Large intestine (tissue), 3 donors: ENCODE results near the gene UMAD1. TPM values are rescaled to one million over a fixed set of nuclear protein-coding genes. Genes with fewer than 3 reads are reported as not detected.

Source experiments
- DNase-seq, 2 donors: peaks; one replicate each; pipeline versions ENCODE4 v3.0.0 to v3.0.0-alpha.2; 2013
- H3K27ac ChIP-seq: one replicate; pipeline ENCODE4 v1.5.1; 2013; ENCODE audit warnings: low read length
- H3K27me3 ChIP-seq: 2 replicates; pipeline ENCODE4 v1.6.1; 2013; ENCODE audit warnings: low read length; ENCODE audit not compliant: control insufficient read depth, insufficient read depth
- H3K36me3 ChIP-seq: 2 replicates; pipeline ENCODE4 v1.6.1; 2013; ENCODE audit warnings: low read length; ENCODE audit not compliant: control insufficient read depth, insufficient read depth
- H3K4me1 ChIP-seq: one replicate; pipeline ENCODE4 v1.6.1; 2013; ENCODE audit warnings: low read length; ENCODE audit not compliant: control insufficient read depth, insufficient read depth
- H3K4me3 ChIP-seq: one replicate; pipeline ENCODE4 v1.5.1; 2013; ENCODE audit warnings: low read length
- H3K9me3 ChIP-seq: one replicate; pipeline ENCODE4 v1.6.1; 2013; ENCODE audit warnings: mild to moderate bottlenecking, low read depth, low read length, moderate library complexity; ENCODE audit not compliant: control insufficient read depth
- WGBS: methylation state at CpG from one replicate; pipeline ENCODE4 v1.1.5; 2013; ENCODE audit warnings: low lambda C conversion rate; ENCODE audit not compliant: insufficient coverage; 5-methylcytosine and 5-hydroxymethylcytosine counted together
- polyA plus RNA-seq: library from polyadenylated mRNA; unstranded; fragments of 120-200 nt; gene quantifications from one replicate; pipeline ENCODE4 v1.2.1, GENCODE V29; 2013

The UMAD1 gene
- polyA plus RNA-seq, 1 donor = 17.5 TPM

- DNase-seq = no peak
- Histone ChIP-seq H3K36me3 (no peaks in the 10 kb centered on the region), H3K27me3 (no peaks in the 10 kb centered on the region), H3K27ac (no peak overlapping the region), H3K4me1 (no peaks in the 10 kb centered on the region), H3K9me3 (no peaks in the 10 kb centered on the region), H3K4me3 (no peak overlapping the region)
- WGBS = no CpG with 5 or more reads among the region's 1 CpG
These were observed 228.0 kb downstream of the UMAD1 start for GRCh38 chr7:7868572-7868899.

GRCh38 chr7:7869036-7869435 is 228.5 kb downstream of the UMAD1 start:
- no peaks in the 10 kb centered on the region for H3K4me1 ChIP-seq
- 43% methylated on average over 1 of the region's 1 CpG for WGBS
- H3K27me3 ChIP-seq = no peaks in the 10 kb centered on the region
- no peak for DNase-seq
- no peak overlapping the region for H3K4me3 ChIP-seq
- H3K27ac ChIP-seq = no peak overlapping the region
- no peaks in the 10 kb centered on the region for H3K36me3 ChIP-seq
- no peaks in the 10 kb centered on the region for H3K9me3 ChIP-seq

GRCh38 chr7:7869651-7870050 is 229.1 kb downstream of the UMAD1 start:
- no peak overlapping the region for H3K4me3 ChIP-seq
- H3K36me3 ChIP-seq = no peaks in the 10 kb centered on the region
- H3K27ac ChIP-seq = no peak overlapping the region
- DNase-seq = no peak
- H3K27me3 ChIP-seq = no peaks in the 10 kb centered on the region
- no peaks in the 10 kb centered on the region for H3K4me1 ChIP-seq
- no CpG with 5 or more reads among the region's 3 CpGs for WGBS
- H3K9me3 ChIP-seq = peaks cover 4% of the 10 kb centered on the region

GRCh38 chr7:7870555-7870954 is 230.0 kb downstream of the UMAD1 start:
- Histone ChIP-seq H3K4me1 (no peaks in the 10 kb centered on the region), H3K27me3 (no peaks in the 10 kb centered on the region), H3K36me3 (no peaks in the 10 kb centered on the region), H3K27ac (no peak overlapping the region), H3K4me3 (no peak overlapping the region), H3K9me3 (peaks cover 6% of the 10 kb centered on the region)
- no peak for DNase-seq
- WGBS = no CpG with 5 or more reads among the region's 1 CpG

- Histone ChIP-seq H3K4me3 (no peak overlapping the region), H3K9me3 (peaks cover 6% of the 10 kb centered on the region), H3K4me1 (no peaks in the 10 kb centered on the region), H3K27me3 (no peaks in the 10 kb centered on the region), H3K36me3 (no peaks in the 10 kb centered on the region), H3K27ac (no peak overlapping the region)
- no CpG with 5 or more reads among the region's 1 CpG for WGBS
- no peak for DNase-seq
These were observed 235.9 kb downstream of the UMAD1 start for GRCh38 chr7:7876419-7876818.

DNA sequence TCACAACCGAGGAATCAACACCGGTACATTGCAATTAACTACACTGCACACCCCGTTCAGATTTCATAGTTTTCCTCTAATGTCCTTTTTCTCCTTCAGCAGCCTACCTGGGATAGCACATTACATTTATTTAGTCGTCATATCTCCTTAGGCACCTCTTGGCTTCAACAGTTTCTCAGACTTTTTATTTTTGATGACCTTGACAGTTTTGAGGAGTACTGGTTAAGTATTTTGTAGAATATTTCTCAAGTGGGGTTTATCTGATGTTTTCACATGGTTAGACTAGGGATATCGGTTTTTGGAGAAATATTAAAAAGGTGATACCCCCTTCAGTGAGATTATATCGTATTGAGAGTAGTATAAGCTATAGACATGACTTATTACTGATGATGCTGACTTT is 241.0 kb downstream of the UMAD1 start:
- no peak for DNase-seq
- 83% methylated on average over 1 of the region's 6 CpGs for WGBS
- no peak overlapping the region for H3K4me3 ChIP-seq

DNA sequence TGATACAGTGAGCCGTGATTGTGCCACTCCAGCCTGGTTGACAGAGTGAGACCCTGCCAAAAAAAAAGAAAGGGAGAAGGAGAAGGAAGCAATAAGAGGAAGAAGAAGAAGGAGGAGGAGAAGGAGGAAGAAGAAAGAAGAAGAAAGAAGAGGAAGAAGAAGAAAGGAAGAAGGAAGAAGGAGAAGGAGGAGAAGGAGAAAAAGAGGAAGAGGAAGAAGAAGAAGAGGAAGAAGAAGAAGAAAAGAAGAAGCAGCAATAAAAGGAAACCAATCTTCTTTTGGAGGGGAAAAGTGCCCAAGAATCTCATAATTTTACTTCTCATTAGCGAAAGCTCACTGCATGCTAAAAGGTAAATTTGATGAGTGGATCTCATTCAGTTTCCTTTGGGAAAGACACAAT is 242.3 kb downstream of the UMAD1 start:
- H3K27ac ChIP-seq = no peak overlapping the region
- no peak overlapping the region for H3K4me3 ChIP-seq
- no peak for DNase-seq
- WGBS = 94% methylated on average over 2 of the region's 2 CpGs
- no peaks in the 10 kb centered on the region for H3K4me1 ChIP-seq
- no peaks in the 10 kb centered on the region for H3K36me3 ChIP-seq
- no peaks in the 10 kb centered on the region for H3K9me3 ChIP-seq
- no peaks in the 10 kb centered on the region for H3K27me3 ChIP-seq

More for the DNA sequence above, 241.0 kb downstream of the UMAD1 start:
- no peaks in the 10 kb centered on the region for H3K4me1 ChIP-seq
- no peaks in the 10 kb centered on the region for H3K27me3 ChIP-seq
- H3K27ac ChIP-seq = no peak overlapping the region
- no peaks in the 10 kb centered on the region for H3K9me3 ChIP-seq
- no peaks in the 10 kb centered on the region for H3K36me3 ChIP-seq

GRCh38 chr7:7883394-7883793 is 242.8 kb downstream of the UMAD1 start:
- Histone ChIP-seq H3K9me3 (no peaks in the 10 kb centered on the region), H3K4me1 (no peaks in the 10 kb centered on the region), H3K36me3 (no peaks in the 10 kb centered on the region), H3K27ac (no peak overlapping the region), H3K27me3 (no peaks in the 10 kb centered on the region), H3K4me3 (no peak overlapping the region)
- no peak for DNase-seq
- no CpG with 5 or more reads among the region's 2 CpGs for WGBS

DNA sequence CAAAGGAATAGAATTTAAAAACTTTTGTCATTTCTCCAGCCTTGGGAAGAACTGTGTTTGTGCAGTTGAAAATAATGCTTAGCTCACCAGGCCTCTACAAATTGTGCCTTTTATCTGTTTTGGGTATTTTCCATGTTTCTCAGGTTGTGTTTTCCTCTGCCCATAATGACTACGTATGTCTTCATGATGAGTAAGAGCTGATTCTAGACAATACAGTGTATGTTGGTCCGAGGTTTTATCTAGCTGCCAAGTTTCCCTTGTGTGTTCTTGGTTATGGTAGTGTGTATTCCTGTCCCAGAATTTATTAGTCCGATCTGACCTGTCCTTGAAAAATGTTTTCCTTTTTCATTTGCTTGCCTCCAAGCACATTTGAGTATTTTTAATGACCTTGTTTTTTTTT is 244.3 kb downstream of the UMAD1 start:
- Histone ChIP-seq H3K4me3 (no peak overlapping the region), H3K36me3 (no peaks in the 10 kb centered on the region), H3K27me3 (no peaks in the 10 kb centered on the region), H3K27ac (no peak overlapping the region), H3K9me3 (no peaks in the 10 kb centered on the region), H3K4me1 (no peaks in the 10 kb centered on the region)
- no peak for DNase-seq
- no CpG with 5 or more reads among the region's 3 CpGs for WGBS

GRCh38 chr7:7889791-7890568 is 249.4 kb downstream of the UMAD1 start:
- H3K4me1 ChIP-seq = no peaks in the 10 kb centered on the region
- H3K4me3 ChIP-seq = no peak overlapping the region
- no peak for DNase-seq
- H3K9me3 ChIP-seq = no peaks in the 10 kb centered on the region
- no peaks in the 10 kb centered on the region for H3K27me3 ChIP-seq
- WGBS = no CpG with 5 or more reads among the region's 5 CpGs
- H3K27ac ChIP-seq = no peak overlapping the region
- H3K36me3 ChIP-seq = no peaks in the 10 kb centered on the region

DNA sequence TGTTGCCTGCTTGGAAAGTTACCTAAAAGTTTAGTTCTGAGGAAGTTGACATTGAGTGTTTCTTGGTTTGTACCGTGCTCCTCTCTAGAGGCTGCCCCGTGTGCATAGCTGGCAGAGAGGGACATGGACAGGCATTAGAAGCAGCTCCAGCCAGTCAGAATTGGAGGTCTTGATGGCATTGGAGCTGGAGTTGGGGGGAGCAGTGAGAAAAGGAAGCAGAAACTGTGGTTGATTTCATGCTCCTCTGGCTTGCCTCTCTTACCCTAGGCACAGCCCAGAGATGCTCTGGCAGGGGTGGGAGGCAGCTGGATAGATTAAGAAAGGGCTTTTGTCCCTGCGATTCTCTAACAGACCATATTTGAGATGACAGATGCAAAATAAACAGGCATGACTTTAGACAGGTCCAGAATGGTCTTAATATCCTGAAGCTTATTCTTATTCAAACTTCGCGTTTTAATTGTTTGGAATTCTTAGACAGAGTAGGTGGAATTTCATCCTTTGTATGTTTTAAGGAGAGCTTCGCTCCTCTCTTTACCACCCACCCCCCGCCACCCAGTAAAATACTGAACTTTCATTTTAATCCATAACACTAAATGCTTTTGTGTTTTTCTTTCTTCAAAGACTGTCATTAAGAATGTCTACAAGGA is 254.6 kb downstream of the UMAD1 start:
- Histone ChIP-seq H3K4me1 (no peaks in the 10 kb centered on the region), H3K4me3 (no peak overlapping the region), H3K27me3 (no peaks in the 10 kb centered on the region), H3K27ac (no peak overlapping the region), H3K9me3 (no peaks in the 10 kb centered on the region), H3K36me3 (no peaks in the 10 kb centered on the region)
- no peak for DNase-seq
- 100% methylated on average over 2 of the region's 7 CpGs for WGBS
